Naive B cell (primary cell): ENCODE results near the gene CASTOR1. TPM values are rescaled to one million over a fixed set of nuclear protein-coding genes. Genes with fewer than 3 reads are reported as not detected.
A peak's percentile ranks its signal among the peaks of the same experiment; 100 is the strongest.

Experiments used
- ATAC-seq, 2 donors: fragments of 150-1000 bp; cut with Tn5 transposase; 2 replicates each; pipeline ENCODE4 v1.10.0; 2021; ENCODE audit warnings: low read depth in 2 of 2, mild to moderate bottlenecking in 2 of 2, moderate library complexity in 2 of 2
- DNase-seq: peaks from one replicate; pipeline ENCODE4 v3.0.0; 2022
- H3K27ac Mint-ChIP-seq, 6 donors: one replicate each; pipeline ENCODE4 v1.8.0; 2020 to 2022; ENCODE audit warnings: mild to moderate bottlenecking in 6 of 6, mixed read lengths in 6 of 6, moderate library complexity in 5 of 6, inconsistent platforms in 2 of 6
- H3K27me3 Mint-ChIP-seq, 3 donors: one replicate each; pipeline ENCODE4 v1.8.0; 2021 to 2022; ENCODE audit warnings: mixed read lengths in 3 of 3, mild to moderate bottlenecking in 1 of 3
- H3K36me3 Mint-ChIP-seq, 2 donors: one replicate each; pipeline ENCODE4 v1.8.0; 2020 to 2022; ENCODE audit warnings: mixed read lengths in 2 of 2, inconsistent platforms in 1 of 2, mild to moderate bottlenecking in 1 of 2
- H3K4me1 Mint-ChIP-seq, 3 donors: one replicate each; pipeline ENCODE4 v1.8.0; 2020 to 2022; ENCODE audit warnings: mixed read lengths in 3 of 3, inconsistent platforms in 1 of 3, mild to moderate bottlenecking in 1 of 3, moderate library complexity in 1 of 3
- H3K4me3 Mint-ChIP-seq, 8 donors: one replicate each; pipeline ENCODE4 v1.8.0; 2020 to 2022; ENCODE audit warnings: mild to moderate bottlenecking in 8 of 8, mixed read lengths in 8 of 8, moderate library complexity in 8 of 8, inconsistent platforms in 2 of 8
- H3K9me3 Mint-ChIP-seq, 7 donors: one replicate each; pipeline ENCODE4 v1.8.0; 2020 to 2022; ENCODE audit warnings: mixed read lengths in 7 of 7, mild to moderate bottlenecking in 5 of 7, inconsistent platforms in 2 of 7, moderate library complexity in 1 of 7
- polyA plus RNA-seq, 6 donors: library from polyadenylated mRNA; unstranded; fragments of 300-500 nt; fragmentation: Illumina TruSeq; gene quantifications; one replicate each; pipeline ENCODE4 v1.2.3, GENCODE V29; 2021; ENCODE audit warnings: low read depth in 6 of 6

CASTOR1 gene
- polyA plus RNA-seq, 6 donors from 2014 or later = 11.0 to 18.5 (median 14.7) TPM; not detected in 1

DNA sequence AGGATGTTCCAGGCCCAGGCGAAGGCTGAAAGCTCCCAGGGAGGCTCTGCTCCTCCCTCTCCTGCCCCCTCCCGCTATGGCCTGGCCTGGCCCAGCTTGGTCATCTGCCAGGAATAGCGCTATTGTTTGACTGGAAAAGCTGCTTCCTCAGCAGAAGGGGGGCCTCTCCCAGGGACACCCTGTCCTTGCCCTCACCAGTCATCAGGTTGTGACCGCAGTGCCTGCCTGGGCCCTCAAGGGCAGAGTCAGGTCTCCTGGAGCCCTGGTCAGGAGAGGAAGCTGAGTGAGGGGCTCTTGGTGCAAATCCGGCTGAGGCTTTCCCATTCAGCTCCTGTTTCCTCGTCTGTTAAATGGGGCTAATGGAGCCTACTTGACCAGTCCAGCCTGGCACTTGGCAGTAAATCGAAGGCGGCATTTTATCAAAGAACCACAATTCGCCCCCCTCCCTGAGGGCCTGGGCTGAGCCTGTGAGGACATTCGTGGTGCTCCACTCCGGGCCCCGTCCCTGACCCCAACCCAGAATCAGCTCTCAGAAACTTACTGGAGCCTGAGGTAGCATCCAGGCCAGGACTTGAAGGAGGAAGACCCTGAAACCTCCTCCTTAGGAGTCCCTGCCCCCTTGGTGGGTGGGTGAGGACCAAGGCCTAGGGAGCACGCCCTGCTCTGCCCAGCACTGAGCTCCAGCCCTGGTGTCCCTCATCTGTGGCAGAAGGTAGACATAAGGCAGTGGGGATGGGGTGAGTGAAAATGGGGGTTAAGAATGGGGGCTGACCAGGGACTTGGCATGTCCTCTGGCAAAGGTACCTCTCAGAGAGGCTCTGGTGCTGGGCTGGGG, 2.0 kb upstream of the CASTOR1 start:
- H3K27me3 Mint-ChIP-seq = no peaks in the 10 kb centered on the region
- DNase-seq = no peak
- peaks cover 5 to 16% of the 10 kb centered on the region in 2 donors for H3K36me3 Mint-ChIP-seq
- no peak for ATAC-seq
- peak overlapping the region in 5 of 6 donors; percentile 20 to 80 (median 56) for H3K27ac Mint-ChIP-seq
- H3K4me3 Mint-ChIP-seq = peak overlapping the region in 4 of 8 donors; percentile 23 to 90 (median 58)
- H3K4me1 Mint-ChIP-seq = peaks cover 31 to 42% (median 40%) of the 10 kb centered on the region in 3 donors
- no peaks in the 10 kb centered on the region for H3K9me3 Mint-ChIP-seq

DNA sequence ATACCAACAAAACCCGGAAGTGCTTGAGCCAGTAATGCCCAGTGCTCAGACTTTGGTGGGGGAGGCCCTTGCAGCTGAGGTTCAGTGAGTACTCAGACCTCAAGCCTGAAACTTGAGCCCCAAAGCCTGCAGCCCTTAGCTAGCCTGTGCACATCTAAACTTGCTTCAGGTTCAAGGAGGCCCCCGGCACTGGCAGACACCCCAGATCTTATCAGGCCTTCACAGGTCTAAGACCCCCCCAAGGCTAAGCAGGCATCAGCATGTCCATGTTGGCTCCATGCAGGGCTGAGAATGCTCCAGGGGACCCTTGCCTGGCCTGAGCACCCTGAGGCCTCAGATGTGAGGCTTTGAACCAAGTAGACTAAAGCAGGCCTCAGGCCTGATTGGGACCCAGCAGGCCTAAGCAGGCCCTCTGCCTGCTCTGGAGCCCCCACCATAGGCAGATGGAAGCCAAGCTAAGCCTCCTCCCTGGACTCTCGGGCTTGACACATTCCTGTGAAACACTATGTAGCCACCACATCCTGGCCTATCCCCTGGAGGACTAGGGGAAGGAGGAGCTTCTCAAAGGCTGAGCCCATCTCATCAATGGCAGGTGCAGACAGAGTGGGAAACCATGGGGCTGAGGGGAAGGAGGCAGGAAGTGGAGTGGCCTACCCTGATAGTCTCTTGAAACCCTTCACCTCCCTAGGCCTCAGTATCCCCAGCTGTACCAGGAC, 1.2 kb upstream of the CASTOR1 start:
- H3K27ac Mint-ChIP-seq = peak overlapping the region in 5 of 6 donors; percentile 86 to 94 (median 89)
- H3K4me3 Mint-ChIP-seq = peak overlapping the region; percentile 85 to 96 (median 93)
- H3K9me3 Mint-ChIP-seq = no peaks in the 10 kb centered on the region
- peaks cover 5 to 16% of the 10 kb centered on the region in 2 donors for H3K36me3 Mint-ChIP-seq
- no peaks in the 10 kb centered on the region for H3K27me3 Mint-ChIP-seq
- ATAC-seq (no peak), DNase-seq (no peak)
- H3K4me1 Mint-ChIP-seq = peaks cover 31 to 42% (median 40%) of the 10 kb centered on the region in 3 donors

DNA sequence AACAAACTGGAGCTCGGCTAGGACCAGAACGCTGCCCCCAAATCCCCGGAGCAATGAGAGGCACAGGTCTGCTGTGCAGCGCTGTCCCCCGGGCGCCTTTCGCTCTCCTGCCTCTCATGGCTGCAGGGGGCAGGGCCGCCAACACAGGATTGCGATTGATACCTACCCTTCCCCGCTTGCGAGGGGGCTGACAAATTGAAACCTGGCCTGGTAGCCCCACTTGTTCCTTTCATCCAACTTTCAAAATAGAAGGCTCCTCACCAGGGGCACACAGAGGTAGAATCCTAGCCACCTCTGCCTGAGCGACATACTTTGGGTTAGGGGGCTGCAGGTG, 642 bp upstream of the CASTOR1 start:
- peak overlapping the region; percentile 86 to 94 (median 90) for H3K27ac Mint-ChIP-seq
- peak overlapping the region; percentile 85 to 96 (median 93) for H3K4me3 Mint-ChIP-seq
- DNase-seq (no peak), ATAC-seq (peak; percentile 23 to 24)
- H3K27me3 Mint-ChIP-seq = no peaks in the 10 kb centered on the region
- H3K9me3 Mint-ChIP-seq = no peaks in the 10 kb centered on the region
- H3K36me3 Mint-ChIP-seq = peaks cover 5 to 20% of the 10 kb centered on the region in 2 donors
- peaks cover 31 to 42% (median 40%) of the 10 kb centered on the region in 3 donors for H3K4me1 Mint-ChIP-seq

DNA sequence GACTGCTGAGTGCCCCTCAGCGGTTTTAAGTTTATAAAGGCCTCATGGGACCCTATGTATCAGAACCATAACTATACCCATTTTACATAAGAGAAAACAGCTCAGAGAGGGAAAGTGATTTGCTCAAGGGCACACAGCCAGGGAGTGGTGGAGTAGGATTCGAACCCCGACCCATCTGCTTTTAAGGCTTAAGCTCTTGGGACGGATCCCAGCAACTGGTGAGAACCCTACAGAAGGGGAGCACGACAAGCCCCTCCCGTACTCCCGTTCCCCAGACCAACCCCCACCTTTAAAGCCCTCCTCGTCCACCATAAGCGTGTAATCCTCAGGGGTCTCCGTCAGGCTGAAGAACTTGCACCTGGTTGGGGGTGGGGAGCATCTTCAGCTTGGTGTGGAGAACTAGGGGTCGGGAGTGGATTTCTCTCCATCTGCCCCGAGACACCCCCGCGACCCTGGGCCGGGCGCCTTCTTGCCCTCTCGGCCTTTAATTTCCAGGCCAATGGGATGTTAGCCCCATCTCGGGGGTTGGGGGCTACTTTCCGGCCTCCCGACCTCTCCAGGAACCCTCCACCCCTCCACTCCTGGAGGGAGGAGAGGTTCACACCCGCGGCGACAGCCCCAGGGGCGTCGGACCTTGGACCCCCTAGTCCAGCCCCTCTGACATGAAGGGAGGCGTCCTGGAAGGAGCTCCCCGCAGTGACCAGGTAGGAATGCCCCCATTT, 725 bp downstream of the CASTOR1 start:
- peaks cover 25 to 42% (median 40%) of the 10 kb centered on the region in 3 donors for H3K4me1 Mint-ChIP-seq
- no peaks in the 10 kb centered on the region for H3K9me3 Mint-ChIP-seq
- no peak for ATAC-seq
- DNase-seq = no peak
- peak overlapping the region; percentile 84 to 96 (median 93) for H3K4me3 Mint-ChIP-seq
- peak overlapping the region in 5 of 6 donors; percentile 57 to 94 (median 82) for H3K27ac Mint-ChIP-seq
- H3K27me3 Mint-ChIP-seq = no peaks in the 10 kb centered on the region
- H3K36me3 Mint-ChIP-seq = peaks cover 3 to 19% of the 10 kb centered on the region in 2 donors

DNA sequence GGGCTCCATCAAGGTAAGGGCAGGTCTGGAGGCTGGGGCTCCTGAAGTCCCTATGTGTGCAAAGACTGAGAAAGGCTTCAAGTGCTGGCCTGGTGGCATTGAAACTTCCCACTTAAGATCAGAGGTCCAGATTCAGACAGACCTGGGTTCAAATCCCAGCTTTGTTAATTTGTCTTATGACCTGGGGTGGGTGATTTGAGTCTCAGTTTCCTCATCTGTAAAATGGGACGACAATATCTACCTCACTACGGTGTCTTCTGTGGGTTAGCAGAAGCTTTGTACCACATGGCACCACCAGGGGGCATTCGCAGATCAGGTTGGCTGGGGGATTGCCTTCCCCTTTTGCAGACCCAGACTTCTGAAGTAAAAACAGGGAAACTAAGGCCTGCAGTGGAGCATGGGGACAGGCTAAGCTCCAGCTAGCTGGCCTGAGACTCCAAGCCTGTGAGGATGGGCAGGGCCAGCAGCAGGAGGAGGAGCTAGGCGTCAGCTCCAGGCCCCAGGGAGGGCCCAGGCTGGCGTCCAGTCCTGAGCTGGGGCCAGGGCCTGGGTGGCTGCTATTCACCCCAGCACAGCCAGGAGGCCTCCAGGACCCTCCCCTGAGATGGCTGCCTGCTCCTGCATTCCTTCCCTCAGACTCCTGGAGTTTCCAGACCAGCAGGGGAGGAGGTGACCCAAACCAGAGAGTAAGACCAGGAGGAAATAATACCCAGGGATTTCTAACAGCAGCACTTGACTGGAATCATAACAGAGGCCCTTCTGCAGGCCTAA, 1.5 kb downstream of the CASTOR1 start:
- H3K4me1 Mint-ChIP-seq = peaks cover 21 to 42% (median 37%) of the 10 kb centered on the region in 3 donors
- H3K27ac Mint-ChIP-seq = peak overlapping the region in 4 of 6 donors; percentile 70 to 94 (median 84)
- no peaks in the 10 kb centered on the region for H3K27me3 Mint-ChIP-seq
- ATAC-seq = peak; percentile 52 to 56
- H3K4me3 Mint-ChIP-seq = peak overlapping the region; percentile 84 to 96 (median 93)
- no peaks in the 10 kb centered on the region for H3K9me3 Mint-ChIP-seq
- peaks cover 0 to 12% of the 10 kb centered on the region in 2 donors for H3K36me3 Mint-ChIP-seq
- DNase-seq = peak; percentile 86

DNA sequence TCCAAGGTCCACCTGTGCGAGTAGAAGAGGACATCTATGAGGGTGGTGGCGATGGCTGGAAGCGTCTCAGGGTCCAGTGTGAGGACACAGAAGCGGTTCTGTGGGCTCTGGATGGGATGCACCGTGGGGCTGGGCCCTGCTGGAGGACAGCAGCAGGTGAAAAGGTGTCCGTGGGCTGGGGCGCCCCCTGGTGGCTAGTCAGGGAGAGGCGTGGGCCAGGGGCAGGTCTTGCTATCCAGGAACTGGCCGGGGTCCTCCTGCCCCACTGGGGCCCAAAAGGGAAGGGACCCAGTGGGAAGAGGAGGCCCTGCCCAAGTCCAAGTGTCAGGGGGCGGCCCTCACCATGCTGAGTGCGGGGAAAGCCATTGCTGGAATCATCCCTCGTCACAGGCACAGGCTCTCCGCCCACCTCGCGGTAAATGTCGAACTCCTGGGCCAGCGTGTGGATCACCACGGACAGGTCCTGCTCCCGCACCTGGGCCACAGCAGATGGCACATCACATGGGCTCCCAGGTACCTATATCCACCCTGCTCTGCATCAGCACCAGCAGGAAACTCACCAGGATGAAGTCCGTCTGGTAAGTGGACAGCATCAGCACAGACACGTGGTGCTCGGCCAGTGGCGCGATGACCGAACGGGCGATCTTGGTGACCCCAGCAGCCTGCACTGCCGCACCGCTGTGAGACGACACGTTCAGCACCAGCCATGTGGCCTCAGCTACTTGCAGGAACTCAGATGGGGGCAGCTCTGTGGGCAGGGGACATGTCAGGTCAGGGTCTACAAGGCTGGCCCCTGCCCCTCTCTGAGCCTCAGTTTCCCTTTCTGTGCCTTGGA, 2.3 kb downstream of the CASTOR1 start:
- no peaks in the 10 kb centered on the region for H3K9me3 Mint-ChIP-seq
- H3K27ac Mint-ChIP-seq = peak overlapping the region in 4 of 6 donors; percentile 29 to 76 (median 42)
- H3K36me3 Mint-ChIP-seq = peaks cover 0 to 11% of the 10 kb centered on the region in 2 donors
- ATAC-seq (peak; percentile 29 to 32), DNase-seq (peak; percentile 81)
- peaks cover 21 to 41% (median 35%) of the 10 kb centered on the region in 3 donors for H3K4me1 Mint-ChIP-seq
- peak overlapping the region in 2 of 8 donors; percentile 25 to 43 for H3K4me3 Mint-ChIP-seq
- H3K27me3 Mint-ChIP-seq = no peaks in the 10 kb centered on the region

DNA sequence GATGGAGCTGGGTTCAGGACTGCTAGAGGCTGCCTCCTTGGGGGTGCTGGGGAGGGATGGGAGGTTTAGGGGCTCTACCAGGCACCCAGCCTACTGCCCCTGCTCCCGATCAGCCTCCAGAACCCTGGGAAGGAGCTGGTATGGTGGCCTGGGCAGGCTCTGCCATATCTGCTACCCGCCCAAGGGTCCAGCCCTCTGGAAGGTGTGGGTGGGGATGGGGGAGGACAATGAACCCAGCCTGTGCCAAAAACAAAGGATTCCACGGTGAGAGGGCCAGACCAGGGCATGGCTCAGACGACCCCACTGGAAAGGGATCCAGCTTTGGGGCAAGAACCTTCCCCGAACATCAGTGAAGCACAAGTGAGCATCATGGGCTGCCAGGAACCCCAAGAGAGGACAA, 3.0 kb downstream of the CASTOR1 start:
- peaks cover 16 to 34% (median 30%) of the 10 kb centered on the region in 3 donors for H3K4me1 Mint-ChIP-seq
- no peaks in the 10 kb centered on the region for H3K27me3 Mint-ChIP-seq
- peak overlapping the region in 1 of 8 donors; percentile 43 for H3K4me3 Mint-ChIP-seq
- H3K27ac Mint-ChIP-seq = peak overlapping the region in 2 of 6 donors; percentile 30 to 76
- H3K9me3 Mint-ChIP-seq = no peaks in the 10 kb centered on the region
- ATAC-seq (no peak), DNase-seq (no peak)
- H3K36me3 Mint-ChIP-seq = peaks cover 0 to 11% of the 10 kb centered on the region in 2 donors

DNA sequence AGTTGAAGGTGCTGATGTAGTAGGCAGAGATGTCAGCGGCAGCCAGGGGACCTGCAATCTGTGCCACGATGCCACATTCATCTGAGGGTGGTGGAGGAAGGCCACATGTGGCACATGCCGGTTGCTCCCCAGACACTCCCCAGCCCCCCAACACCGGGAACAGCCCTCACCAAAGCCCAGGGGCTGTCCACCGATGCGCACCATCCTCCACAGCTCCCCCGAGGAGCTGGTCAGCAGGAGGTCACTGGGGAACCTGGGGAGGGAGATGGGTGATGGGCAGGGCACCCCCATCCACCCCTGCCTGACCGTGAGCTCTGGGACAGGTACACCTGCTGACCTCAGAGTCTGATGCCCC, 3.5 kb downstream of the CASTOR1 start:
- Mint-ChIP-seq H3K4me3 (no peak overlapping the region), H3K9me3 (no peaks in the 10 kb centered on the region), H3K36me3 (peaks cover 0 to 11% of the 10 kb centered on the region in 2 donors), H3K27ac (peak overlapping the region in 1 of 6 donors; percentile 30), H3K27me3 (no peaks in the 10 kb centered on the region), H3K4me1 (peaks cover 16 to 28% (median 26%) of the 10 kb centered on the region in 3 donors)
- ATAC-seq = no peak
- no peak for DNase-seq

DNA sequence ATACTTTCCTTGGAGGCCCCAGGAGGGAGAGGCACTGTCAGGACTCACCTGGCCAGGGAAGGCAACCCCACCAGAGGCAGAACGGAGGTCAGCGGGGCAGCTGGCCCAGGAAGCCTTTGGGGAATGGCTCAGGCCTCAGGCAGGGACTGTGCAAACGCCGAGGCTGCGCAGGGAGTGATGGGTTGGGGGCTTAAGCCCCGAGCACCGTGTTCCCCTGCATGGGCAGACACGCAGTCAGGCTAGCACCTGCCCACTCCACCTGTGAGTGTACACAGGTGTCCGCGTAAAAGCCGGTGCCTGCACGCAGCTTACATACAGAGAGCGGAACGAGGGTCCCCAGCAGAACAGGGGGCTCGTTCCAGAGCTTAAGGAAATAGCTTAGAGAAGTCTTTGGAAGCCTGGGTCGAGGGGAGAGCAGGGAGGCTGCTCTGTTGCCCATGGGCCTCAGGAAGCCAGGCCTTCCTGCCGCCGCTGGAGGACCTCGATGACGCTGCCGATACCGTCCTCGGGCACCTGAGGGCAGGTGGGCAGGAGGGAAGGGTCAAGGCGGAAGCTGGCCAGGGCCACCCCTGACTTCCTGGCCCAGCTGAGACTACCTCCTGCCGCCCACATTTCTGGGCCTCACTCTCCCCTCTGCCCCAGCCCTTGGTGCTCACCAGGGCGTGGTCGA, 4.0 kb downstream of the CASTOR1 start:
- no peak for ATAC-seq
- no peak overlapping the region for H3K4me3 Mint-ChIP-seq
- H3K27me3 Mint-ChIP-seq = no peaks in the 10 kb centered on the region
- DNase-seq = no peak
- H3K4me1 Mint-ChIP-seq = peaks cover 13 to 23% (median 21%) of the 10 kb centered on the region in 3 donors
- peaks cover 0 to 11% of the 10 kb centered on the region in 2 donors for H3K36me3 Mint-ChIP-seq
- no peaks in the 10 kb centered on the region for H3K9me3 Mint-ChIP-seq
- H3K27ac Mint-ChIP-seq = peak overlapping the region in 1 of 6 donors; percentile 43

DNA sequence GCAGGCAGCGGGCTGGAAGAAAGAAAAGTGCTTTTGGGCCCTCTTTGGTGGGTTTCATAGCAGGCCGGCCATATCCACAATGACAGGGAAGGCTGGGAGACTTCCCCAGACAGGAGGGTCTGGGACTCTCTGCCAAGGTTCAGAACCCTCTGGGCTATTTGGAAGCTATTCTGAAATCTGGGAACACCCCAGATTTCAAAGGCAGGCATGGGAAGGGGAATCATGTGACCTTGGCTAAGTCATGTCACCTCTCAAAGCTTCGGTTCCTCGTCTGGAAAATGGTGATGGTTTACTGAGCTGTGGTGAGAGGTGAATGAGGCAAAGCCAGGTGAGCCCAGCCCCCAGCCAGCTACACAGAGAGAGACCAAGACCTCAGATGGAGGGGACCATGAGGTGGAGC, 4.6 kb downstream of the CASTOR1 start:
- no peak for DNase-seq
- Mint-ChIP-seq H3K27me3 (peaks cover 3 to 4% (median 4%) of the 10 kb centered on the region in 3 donors), H3K4me3 (peak overlapping the region in 1 of 8 donors; percentile 18), H3K36me3 (peaks cover 0 to 11% of the 10 kb centered on the region in 2 donors), H3K27ac (no peak overlapping the region), H3K4me1 (peaks cover 10 to 17% (median 15%) of the 10 kb centered on the region in 3 donors), H3K9me3 (no peaks in the 10 kb centered on the region)
- no peak for ATAC-seq

DNA sequence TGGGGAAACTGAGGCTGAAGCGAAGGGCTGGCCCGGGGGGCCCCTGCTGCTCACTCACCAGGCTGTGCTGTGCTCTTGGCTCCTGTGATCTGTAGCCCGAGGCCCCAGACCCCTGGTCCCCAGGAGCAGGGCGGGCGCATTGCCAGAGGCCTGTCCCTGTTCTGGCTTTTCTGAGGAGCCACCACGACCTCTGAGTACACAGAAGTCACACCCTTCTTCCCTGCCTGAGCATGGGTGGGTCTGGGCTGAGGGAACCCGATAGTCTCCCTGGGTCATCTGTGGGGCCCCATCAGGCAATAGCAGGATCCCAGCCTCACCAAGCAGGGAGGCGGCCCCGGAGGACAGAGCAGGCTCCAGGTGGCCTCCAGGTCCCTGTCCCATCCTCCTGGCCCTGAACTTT, 5.1 kb downstream of the CASTOR1 start:
- no peak overlapping the region for H3K27ac Mint-ChIP-seq
- no peaks in the 10 kb centered on the region for H3K9me3 Mint-ChIP-seq
- H3K36me3 Mint-ChIP-seq = peaks cover 0 to 11% of the 10 kb centered on the region in 2 donors
- peaks cover 6 to 8% (median 6%) of the 10 kb centered on the region in 3 donors for H3K27me3 Mint-ChIP-seq
- DNase-seq = no peak
- ATAC-seq = no peak
- H3K4me3 Mint-ChIP-seq = peak overlapping the region in 1 of 8 donors; percentile 18
- H3K4me1 Mint-ChIP-seq = peaks cover 10 to 15% (median 14%) of the 10 kb centered on the region in 3 donors
